Stimulated activated CD8-positive, alpha-beta memory T cell treated with anti-CD3 and anti-CD28 coated beads, Interleukin-15, amount 100 ng/mL, for 1 hour (primary cell): ENCODE measurements around the gene MAN2C1.
"Not testable (repeated sequence)": the region's sequence is repeated elsewhere in the genome, so short reads cannot be mapped to it uniquely, and the experiment has no call there.

ENCODE experiments used
- DNase-seq: peaks from one replicate; pipeline ENCODE4 v3.0.0-alpha.2; 2020; ENCODE audit warnings: low read depth

MAN2C1 gene

DNA sequence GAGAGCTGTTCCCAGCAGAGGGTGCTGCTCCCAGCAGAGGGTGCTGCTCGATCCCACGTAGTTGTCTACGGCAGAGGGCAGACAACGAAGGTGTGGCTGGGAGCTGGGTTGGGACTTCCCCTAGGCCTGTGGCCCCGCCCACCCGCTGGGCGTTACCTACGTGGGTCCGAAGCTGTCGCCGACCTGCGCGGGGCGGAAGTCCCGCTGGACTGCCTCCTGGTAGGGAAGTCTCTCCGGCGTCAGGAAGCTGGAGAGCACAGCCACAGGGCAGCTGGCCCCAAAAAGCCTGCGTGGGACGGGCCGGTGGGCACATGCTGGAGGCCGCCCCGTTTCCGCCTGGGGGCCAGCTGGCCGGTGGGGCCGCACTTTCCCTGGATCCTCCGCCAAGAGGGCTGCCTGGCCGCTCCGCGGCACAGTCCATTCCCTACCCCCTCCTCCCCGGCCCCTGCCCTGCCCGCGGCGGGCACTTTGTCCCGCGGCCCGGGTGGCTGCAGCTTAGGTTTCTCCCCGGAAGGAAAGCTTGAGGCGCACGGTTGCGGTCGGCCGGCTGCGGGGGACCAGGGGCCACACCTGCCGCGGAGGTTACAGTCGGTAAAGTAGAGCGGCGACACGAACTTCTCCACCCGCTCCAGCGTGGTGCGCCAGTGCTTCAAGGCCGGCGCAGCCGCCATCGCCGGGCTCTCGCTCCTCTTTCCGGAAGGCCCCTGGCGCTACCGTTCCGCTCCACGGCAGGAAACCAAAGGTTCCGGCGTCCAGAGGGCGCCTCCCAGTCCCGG is at the start of gene MAN2C1:
Gene MAN2C1 (minus strand): TSS at position 695 of the 776 bp plus-strand sequence. CDS start 24 bp downstream, at position 671.
- peak; percentile 82 for DNase-seq

- no peak for DNase-seq
These were observed 48.2 kb upstream of the MAN2C1 start for GRCh38 chr15:75416584-75416983.

- no peak for DNase-seq
These were observed 41.8 kb upstream of the MAN2C1 start for GRCh38 chr15:75410196-75410595.

DNA sequence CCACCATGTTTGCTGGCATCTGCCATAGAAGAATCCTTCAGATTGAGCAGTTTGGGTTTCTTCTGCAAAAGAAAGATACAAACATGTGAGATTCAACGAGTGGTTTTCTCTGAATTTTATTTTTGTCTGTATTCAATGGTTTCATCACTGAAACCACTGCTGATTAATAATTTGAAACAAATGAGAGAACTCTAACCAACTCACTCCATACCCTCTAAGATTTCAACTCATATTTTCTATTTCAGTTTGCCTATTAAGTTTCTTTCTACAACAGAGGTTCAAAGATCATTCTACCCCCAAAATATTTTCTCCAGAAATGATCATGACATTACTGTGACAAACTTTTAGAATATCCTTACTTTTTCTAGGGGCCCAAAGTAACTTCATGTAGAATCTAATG is 38.7 kb upstream of the MAN2C1 start:
- no peak for DNase-seq

- no peak for DNase-seq
These were observed 35.5 kb upstream of the MAN2C1 start for GRCh38 chr15:75403892-75404291.

- no peak for DNase-seq
These were observed 29.1 kb upstream of the MAN2C1 start for GRCh38 chr15:75397494-75397893.

- no peak for DNase-seq
These were observed 21.5 kb upstream of the MAN2C1 start for GRCh38 chr15:75389791-75390382.

- DNase-seq = not testable (repeated sequence)
These were observed 15.6 kb upstream of the MAN2C1 start for GRCh38 chr15:75383986-75384385.

DNA sequence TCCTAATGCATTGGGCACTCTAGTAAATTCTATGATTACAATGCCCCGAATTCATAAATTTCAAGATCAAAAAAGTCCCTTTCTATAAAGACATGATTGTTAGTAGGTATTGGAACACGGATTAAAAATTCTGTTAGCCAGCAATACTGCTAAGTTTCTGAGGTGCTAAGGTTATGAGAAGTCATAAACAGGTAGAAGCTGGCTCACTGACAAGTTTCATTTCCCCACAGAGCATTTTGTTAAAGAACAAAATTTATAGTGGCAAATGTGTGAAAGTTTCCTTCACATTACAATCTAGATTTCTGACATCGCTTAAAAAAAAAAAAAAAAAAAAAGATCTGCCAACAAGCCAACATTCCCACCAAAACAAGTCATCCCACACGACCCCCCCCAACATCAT is 12.4 kb upstream of the MAN2C1 start:
- DNase-seq = no peak

DNA sequence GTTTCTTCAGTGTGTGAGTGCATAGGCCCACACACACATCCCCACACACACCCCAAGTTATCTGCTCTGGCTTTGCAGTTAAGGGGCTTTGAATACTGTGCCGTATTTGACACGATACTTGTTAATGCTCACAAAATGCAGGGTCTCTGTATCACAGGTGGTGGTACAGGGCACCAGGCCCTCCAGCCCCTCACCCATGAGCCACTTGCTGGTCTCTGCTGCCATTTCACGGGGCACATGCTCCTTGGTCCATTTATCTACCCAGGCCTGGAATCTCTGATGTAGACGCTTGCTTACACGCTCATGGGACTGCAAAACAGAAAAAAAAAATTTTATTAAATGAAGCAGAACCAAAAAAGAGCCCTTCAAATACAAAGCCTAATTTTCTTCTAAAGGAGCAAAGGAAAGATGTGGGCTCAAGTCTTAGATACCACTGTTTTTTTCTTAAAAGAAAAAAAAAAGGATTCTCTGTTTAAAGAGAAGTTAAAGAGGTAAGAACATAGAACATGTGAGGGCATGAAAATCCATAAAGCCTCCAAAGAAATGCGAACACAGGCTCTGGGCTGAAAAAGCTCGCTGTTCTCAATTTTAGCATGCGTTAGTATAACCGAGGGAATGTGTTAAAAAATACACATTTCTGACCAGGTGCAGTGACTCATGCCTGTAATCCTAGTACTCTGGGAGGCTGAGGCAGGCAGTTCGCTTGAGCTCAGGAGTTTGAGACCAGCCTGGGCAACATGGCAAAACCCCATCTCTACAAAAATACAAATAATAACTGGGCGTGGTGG is 3.7 kb upstream of the MAN2C1 start:
- no peak for DNase-seq

- DNase-seq = no peak
These were observed 3.1 kb upstream of the MAN2C1 start for GRCh38 chr15:75371486-75371885.

DNA sequence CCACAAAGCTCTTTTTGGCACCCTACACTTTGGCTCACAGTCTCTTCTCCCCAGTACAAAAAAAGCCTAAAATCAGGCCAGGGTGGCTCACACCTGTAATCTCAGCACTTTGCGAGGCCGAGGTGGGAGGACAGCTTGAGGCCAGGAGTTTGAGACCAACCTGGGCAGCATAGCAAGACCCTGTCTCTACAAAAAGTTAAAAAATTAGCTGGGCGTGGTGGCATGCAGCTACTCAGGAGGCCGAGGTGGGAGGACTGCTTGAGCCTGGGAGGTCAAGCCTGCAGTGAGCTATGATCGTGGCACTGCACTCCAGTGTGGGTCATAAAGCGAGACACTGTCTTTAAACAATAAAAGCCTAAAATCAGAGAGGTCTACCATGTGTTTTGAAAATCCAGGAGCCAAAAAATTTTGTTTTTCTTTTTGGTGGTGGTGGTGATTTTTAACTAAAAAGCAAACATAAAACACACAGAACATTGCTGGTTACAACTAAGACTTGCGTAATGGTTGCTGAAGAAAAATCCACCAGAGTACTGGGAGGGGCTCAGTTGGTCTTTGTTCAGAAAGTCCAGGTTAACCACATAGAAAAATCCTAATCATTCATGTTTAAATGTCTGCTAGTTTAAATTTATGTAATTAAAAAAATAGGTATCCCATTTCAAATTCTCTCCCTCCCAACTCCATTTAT is 1.6 kb upstream of the MAN2C1 start:
- no peak for DNase-seq

DNA sequence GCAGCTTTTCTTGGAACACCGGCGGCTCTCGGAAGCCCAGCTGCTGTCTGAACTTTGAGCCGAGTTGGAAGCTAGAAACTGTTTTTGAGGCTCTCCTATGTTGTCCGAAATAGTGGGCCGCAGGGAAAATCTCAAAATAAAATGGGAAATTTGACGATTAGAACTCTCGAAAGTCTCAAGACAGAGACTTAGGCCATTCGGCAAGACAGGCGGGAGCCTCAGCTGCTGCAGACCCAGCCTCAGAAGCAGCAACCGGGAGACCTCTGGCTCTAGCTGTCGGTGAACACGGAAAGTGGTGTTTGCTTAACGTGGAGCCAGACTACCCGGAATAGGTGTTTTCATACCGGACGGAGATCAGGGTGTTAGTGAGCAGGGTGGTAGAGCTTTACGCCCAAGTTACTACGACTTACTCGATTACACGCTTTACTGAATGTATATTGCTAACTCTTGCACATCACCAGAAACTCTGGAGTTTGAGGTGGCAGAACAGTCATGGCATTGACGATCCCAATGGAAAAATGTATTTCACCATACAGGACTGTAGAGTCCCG is 357 bp upstream of the MAN2C1 start:
- DNase-seq = no peak

DNA sequence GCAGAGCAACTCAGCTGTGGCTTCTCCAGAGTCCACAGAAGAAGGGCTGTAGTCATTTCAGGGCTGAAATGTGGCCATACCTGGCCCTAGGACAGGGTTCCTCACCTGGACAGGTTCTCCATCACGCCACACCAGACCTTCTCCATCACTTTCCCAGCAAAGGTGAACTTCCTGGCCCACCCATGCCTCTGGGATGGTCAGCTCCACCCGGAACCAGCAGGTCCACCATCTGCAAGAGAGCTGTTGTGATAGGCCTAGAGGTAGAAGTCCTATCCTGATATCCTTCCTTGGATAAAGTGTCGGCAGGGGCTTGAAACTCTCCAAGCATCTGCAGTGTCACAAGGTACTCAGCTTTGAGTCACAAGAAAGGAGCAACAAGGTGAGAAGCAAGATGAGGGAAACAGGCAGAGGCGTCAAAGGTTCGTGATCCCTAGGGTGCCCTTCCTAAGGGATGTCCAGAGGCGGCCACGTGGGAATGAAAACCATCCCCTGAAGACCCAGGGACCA is 948 bp downstream of the MAN2C1 start:
- no peak for DNase-seq

- DNase-seq = no peak
These were observed 1.4 kb downstream of the MAN2C1 start for GRCh38 chr15:75367006-75367405.

- DNase-seq = no peak
These were observed 2.2 kb downstream of the MAN2C1 start for GRCh38 chr15:75366163-75366562.

GRCh38 chr15:75364881-75365280 is 3.5 kb downstream of the MAN2C1 start:
- no peak for DNase-seq

DNA sequence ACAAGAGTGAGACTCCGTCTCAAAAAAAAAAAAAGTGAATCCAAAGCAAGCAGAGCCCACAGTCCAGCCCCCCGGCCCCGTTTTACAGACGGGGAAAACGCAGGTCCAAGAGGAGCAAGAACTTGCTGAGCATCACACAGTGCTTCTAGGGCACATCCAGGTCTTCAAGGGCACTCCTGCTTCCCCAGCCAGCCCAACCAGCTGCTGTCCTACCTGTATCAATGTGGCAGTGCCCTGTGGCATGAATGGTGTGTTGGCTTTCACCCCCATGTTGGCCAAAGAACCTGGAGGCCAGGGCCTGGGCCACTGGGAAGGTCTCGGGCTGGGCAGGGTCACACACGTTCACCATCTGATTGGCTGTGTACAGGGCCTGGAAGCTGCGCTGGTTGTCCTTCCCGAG is 4.6 kb downstream of the MAN2C1 start:
- no peak for DNase-seq

GRCh38 chr15:75362642-75363249 is 5.7 kb downstream of the MAN2C1 start:
- no peak for DNase-seq

GRCh38 chr15:75361989-75362641 is 6.3 kb downstream of the MAN2C1 start:
- DNase-seq = no peak
